GM21515 (cell line): ENCODE results near the gene KRTAP4-2.
"Not testable (repeated sequence)": the region's sequence is repeated elsewhere in the genome, so short reads cannot be mapped to it uniquely, and the experiment has no call there.

Source experiments
- ATAC-seq: cut with Tn5 transposase; IDR thresholded peaks from one replicate; pipeline ENCODE4 v1.9.1; 2021; ENCODE audit not compliant: unreplicated experiment

KRTAP4-2 gene

DNA sequence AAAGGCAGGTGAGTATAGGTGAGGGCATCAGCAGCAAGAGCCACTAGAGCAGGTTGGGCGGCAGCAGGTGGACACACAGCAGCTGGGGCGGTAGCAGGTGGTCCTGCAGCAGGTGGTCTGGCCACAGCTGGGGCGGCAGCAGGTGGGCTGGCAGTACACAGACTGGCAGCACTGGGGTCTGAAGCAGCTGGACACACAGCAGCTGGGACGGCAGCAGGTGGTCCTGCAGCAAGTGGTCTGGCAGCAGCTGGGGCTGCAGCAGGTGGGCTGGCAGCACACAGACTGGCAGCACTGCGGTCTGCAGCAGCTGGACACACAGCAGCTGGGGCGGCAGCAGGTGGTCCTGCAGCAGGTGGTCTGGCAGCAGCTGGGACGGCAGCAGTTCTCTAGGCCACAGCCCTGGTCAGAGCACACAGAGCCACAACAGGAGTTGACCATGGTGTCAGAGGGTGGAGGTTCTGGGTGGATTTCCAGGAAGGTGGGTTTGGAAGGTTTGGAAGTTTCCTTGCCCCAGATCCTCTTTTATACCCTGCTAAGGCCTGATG lies at the start of gene KRTAP4-2:
Gene KRTAP4-2 (minus strand): TSS at position 495 of the 545 bp plus-strand sequence. CDS start 57 bp downstream, at position 438.
- ATAC-seq: no peak

DNA sequence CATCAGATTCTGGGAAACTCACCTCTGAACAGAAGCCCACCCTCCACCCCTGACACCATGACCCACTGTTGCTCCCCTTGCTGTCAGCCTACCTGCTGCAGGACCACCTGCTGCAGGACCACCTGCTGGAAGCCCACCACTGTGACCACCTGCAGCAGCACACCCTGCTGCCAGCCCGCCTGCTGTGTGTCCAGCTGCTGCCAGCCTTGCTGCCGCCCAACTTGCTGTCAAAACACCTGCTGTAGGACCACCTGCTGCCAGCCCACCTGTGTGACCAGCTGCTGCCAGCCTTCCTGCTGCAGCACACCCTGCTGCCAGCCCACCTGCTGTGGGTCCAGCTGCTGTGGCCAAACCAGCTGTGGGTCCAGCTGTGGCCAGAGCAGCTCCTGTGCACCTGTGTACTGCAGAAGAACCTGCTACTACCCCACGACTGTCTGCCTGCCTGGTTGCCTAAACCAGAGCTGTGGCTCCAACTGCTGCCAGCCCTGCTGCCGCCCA lies 48.6 kb upstream of the KRTAP4-2 start, which contains the start of gene KRTAP9-2:
Gene KRTAP9-2 (plus strand): TSS at position 51 of the 498 bp plus-strand sequence. CDS start 7 bp downstream, at position 58.
- ATAC-seq: not testable (repeated sequence)

DNA sequence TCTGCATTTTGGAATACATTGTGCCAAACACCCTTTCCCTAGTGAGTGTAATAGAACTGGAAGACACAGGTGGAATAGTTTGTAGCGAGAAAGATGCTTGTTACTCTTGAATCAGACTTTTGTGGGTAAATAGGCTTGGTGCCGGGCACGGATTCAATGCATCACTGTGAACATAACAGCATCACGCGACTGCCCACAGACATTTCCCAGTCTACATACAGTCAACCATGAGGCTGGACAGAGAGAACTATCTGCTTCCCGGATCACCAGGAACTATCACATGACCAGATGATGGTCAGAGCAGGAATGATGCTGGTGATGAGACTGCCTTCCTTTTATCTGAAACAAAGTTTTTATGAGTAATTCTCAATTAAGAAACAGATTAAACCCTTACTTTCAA lies 48.0 kb upstream of the KRTAP4-2 start:
- ATAC-seq: no peak

DNA sequence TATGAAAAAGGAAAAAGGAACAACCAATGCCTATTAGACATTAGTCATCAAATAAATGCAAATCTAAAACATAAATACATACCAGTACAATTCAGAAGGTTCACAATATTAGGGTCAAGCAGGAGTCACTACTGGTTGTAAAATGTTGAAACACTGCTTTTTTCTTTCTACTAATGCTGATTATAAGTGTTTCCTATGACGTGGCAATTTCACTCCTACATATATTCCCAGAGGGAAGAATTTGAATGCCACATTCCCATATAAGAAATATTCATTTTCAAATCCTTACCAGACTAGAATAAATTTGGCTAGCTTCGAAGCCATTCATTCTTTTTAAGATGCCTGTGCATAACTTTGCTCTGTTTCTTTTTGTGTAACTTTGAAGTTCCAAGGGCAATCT lies 45.8 kb upstream of the KRTAP4-2 start:
- no peak for ATAC-seq

DNA sequence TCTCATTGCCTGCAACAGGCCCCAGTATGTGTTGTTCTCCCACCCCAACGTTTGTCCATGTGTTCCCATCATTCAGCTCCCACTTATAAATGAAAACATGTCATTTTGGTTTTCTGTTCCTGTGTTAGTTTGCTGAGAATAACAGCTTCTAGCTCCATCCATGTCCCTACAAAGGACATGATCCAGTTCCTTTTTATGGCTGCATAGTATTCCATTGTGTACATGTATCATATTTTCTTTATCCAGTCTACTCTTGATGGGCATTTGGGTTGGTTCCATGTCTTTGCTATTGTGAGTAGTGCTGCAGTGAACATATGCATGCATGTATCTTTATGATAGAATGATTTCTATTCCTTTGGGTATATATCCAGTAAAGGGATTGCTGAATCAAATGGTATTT lies 37.7 kb upstream of the KRTAP4-2 start:
- no peak for ATAC-seq

DNA sequence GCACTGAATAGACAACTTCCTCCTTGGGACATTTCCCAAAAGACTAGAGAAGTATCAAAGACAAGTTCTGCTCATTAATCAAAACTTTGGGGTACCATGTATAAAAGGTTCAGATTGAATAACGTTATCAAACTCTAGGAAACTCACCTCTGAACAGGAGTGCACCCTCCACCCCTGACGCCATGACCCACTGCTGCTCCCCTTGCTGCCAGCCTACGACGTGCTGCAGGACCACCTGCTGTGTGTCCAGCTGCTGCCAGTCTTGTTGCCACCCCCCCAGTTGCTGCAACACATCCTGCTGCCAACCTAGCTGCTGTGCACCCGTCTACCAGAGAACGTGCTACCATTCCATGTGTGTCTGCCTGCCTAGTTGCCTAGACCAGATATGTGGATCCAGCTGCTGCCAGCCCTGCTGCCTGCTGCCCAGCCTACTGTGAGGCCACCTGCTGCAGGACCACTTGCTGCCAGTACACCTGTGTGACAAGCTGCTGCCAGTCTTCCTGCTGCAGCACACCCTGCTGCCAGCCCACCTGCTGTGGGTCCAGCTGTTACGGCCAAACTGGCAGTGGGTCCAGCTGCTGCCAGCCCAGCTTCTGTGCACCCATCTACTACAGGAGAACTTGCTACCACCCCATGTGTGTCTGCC lies 34.6 kb upstream of the KRTAP4-2 start:
- ATAC-seq: no peak

DNA sequence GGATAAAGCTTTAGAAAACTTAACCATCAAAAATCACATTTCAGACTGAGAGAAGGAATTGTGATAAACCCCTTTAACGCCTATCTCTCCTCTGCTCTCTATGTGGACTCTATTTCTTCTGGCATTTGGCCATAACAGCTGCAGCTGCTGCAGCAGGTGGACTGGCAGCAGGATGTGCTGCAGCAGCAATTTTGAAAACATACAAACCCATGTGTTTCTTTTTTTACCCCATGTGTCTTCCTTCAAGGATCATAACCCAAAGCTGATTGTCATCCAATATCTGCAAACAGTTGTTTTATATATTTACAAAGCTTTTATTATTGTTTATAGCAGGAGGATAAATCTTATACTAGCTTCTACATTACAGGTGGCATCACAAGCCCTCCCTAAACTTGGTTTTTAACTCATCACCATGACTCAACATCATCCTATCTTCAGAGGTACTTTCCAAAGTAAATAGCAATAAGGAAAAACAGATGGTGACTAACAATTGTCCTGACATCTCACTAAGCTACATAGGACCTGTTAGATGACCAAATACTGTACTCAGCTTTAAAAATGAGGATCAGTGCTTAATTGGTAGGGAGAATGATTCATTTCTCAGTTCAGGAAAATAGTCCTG lies 33.9 kb upstream of the KRTAP4-2 start:
- ATAC-seq: no peak

DNA sequence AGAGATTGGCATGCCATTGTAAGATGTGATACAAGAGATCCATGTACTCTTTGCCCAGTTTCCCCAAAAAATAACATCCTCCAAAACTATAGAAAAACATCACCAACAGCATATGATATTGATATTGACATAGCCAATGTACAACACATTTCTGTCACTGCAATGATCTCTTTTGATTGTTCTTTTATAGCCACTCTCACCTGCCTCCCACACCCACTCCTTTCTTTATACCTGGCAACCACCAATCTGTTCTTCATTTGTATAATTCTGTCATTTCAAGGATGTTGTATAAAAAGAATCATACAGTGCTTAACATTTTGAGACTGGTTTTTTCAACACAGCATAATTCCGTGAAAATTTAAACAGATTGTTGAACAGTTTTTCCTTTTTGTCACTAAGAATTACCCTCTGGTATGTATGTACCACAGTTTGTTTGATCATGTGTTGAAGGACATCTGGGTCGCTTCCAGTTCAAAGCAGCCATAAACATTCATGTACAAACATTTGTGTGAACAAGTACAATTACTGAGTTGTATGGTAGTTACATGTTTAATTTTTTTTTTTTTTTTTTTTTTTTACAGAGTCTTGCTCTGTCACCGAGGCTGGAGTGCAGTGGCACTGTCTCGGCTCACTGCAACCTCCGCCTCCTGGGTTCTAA lies 21.5 kb upstream of the KRTAP4-2 start:
- ATAC-seq: no peak

DNA sequence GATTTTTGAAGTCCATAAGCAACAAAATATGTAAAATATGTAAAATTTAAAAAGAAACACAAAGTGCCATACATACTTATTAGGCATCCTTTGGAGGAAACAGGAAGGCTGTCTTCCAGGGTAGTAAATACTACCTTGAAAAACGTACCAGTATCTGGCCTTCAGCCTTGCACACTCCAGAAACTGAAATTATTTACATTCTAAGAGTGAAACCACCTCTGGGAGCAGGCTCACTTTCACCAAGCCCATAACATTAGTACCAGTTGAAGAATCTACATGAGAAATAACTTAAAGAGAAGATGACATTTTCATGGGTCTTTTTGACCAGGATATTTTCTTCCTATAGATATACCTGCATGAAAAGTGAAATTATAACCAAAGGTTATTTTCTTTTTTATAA lies 18.0 kb upstream of the KRTAP4-2 start:
- ATAC-seq: no peak

DNA sequence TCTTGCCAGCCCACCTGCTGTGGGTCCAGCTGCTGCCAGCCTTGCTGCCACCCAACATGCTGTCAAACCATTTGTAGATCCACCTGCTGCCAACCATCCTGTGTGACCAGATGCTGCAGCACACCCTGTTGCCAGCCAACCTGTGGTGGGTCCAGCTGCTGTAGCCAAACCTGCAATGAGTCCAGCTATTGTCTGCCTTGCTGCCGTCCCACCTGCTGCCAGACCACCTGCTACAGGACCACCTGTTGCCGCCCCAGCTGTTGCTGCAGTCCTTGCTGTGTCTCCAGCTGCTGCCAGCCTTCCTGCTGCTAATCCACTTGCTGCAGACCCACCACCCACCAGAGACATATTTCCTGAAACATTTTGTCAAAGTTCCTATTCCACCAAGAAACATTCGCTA lies 12.3 kb upstream of the KRTAP4-2 start:
- no peak for ATAC-seq

DNA sequence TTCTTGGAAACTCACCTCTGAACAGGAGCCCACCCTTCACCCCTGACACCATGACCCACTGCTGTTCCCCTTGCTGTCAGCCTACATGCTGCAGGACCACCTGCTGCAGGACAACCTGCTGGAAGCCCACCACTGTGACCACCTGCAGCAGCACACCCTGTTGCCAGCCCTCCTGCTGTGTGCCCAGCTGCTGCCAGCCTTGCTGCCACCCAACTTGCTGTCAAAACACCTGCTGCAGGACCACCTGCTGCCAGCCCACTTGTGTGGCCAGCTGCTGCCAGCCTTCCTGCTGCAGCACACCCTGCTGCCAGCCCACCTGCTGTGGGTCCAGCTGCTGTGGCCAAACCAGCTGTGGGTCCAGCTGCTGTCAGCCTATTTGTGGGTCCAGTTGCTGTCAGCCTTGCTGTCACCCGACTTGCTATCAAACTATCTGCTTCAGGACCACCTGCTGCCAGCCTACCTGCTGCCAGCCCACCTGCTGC lies 11.9 kb upstream of the KRTAP4-2 start, which contains the start of gene KRTAP9-1:
Gene KRTAP9-1 (plus strand): TSS at position 51 of the 482 bp plus-strand sequence. CDS start 0 bp downstream, at position 51.
- not testable (repeated sequence) for ATAC-seq

DNA sequence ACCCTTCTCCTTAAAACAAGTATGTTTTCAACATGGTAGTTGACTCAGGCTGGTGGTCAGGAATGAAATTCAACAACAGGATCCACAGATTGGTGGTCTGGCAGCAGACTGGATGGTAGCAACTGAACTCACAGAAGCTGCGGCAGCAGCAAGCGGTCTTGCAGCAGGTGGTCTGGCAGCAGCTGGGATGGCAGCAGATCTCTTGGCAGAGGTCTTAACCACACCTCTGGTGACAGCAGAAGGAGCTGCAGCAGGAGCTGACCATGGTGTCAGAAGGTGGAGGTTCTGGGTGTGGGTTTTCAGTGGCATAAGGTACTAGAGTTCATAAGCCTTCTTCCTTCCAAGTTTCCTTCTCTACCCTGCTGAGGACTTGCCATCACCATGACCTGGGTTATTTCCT lies 8.9 kb upstream of the KRTAP4-2 start:
- no peak for ATAC-seq

DNA sequence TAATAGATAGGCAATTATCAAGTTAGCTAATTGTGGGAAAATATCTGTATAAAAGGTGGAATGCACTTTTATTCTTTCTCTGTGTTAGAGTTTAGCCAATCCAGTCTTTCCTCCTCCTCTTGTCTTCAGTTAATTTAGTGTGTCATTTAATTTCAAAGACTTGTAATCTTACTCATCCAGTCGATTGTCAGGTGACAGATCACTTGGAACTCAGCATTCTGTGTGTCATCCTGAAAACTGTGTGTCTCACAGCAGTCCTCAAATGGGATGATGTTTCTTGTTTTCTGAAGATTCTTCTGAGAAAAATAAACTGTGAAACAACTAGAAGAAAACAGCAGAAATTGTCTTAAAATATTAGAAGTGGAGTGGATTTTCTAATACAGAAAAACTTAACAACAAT lies 7.0 kb upstream of the KRTAP4-2 start:
- ATAC-seq: no peak

DNA sequence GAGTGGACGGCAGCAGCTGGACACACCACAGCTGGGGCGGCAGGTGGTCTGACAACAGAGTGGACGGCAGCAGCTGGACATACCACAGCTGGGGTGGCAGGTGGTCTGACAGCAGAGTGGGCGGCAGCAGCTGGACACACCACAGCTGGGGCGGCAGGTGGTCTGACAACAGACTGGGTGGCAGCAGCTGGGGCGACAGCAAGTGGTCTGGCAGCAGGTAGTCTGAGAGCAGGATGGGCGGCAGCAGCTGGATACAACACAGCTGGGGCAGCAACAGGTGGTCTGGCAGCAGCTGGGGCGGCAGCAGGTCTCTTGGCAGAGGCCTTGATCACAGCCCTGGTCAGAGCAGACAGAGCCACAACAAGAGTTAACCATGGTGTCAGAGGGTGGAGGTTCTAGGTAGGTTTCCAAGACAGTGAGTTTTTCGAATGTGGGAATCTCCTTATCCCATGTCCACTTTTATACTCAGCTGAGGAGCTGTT lies 6.5 kb upstream of the KRTAP4-2 start, which contains the start of gene KRTAP4-1:
Gene KRTAP4-1 (minus strand): TSS at position 432 of the 482 bp plus-strand sequence. CDS start 57 bp downstream, at position 375.
- no peak for ATAC-seq

DNA sequence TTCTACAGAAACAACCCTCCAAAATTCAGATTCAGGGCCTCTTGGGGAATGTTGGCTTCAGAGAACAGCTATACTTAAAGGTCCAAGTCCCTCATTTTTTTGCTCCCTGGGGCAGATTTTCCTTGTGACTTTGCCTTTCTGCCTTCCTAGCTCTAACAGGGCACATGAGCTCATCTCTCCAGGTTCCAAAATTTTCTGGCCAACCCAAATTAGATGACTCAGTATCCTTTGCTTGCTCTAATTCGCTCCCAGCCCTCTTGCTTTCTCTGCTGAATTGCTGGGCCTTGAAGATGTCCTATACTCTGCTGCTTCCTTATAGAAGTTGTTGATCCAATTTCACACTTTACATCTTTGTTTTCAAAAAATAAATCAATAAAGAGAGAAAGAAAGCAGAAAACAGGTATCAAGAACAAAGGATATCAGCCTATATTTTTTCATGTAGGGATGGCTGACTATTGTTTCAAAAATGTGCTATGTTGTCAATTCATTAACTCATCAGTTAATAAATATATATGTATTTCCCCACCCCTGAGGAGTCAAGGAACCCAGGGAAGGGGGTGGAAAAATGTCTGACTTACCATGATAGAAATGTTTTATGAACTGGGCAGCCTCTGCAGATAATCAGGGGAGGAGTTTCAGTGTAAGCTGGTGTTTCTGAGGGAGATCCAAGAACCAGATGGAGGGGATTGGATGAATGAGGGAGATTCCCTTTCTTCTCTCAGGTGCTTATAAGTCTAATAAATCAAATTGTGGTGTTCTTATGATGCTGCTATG lies 1.0 kb upstream of the KRTAP4-2 start:
- no peak for ATAC-seq

DNA sequence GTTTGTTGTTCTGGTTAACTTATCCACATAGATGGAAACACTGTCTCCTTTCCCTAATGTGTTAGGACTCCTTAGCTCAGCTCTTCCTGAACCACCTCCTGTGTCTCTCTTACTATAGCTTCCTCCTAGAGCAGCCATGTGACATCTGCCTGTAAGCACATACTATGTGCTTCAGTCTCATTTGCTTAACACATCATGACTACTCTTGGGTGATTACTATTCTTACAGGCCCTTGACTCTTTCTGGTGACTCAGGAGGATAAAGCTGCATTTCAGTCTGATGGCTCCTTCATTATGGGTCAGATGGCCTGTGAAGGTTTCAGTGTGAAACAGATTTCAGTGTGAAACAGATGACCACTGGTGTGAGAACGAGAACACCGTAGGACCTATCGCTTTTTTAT lies 320 bp upstream of the KRTAP4-2 start:
- ATAC-seq: no peak

DNA sequence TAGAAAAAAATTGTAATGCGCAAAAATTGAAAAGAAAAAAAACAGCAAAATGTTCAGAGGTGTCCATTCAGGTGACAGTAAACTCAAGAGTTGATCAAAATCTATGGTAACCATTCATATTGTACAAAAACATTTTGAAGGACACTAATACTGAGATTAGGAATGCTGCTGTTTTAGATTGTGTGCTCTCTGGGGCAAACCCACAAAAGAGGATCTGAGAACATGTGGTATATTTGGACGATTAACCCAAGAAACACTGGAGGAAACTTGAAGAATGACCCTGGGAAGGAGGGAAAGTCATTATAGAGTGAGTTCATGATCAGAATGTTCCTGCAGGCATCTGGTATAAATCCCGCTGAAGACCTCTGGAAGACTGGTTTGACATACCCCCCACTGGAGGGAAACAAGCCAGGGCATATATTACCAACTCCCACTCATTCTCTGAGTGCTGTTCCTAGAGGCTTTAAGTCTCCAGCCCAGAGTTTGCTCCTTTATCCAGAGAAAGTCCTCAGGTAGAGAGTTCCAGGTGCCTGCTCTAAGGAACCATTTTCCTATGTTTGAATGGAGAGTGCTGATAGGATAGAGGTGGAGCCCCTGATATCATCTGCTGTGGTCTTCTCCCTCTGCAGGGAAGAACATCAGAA lies 1.2 kb downstream of the KRTAP4-2 start:
- no peak for ATAC-seq

DNA sequence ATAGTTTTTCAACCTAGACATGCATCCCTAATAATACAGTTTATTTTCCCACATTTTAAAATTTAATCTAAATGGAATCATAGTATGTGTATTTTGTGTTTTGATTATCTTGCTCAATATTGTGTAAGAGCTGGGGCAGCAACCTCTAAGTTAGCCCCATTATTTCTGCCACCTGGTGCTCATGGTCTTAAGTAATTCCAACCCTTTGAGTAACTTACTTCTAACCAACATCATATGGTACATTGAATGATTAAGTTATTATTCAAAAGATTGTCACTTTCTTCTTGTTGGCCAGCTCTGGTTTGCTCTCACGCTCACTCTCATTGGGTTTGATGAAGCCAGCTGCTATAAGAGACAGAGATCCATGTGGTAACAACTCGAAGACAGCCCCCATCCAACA lies 6.1 kb downstream of the KRTAP4-2 start:
- ATAC-seq: no peak

DNA sequence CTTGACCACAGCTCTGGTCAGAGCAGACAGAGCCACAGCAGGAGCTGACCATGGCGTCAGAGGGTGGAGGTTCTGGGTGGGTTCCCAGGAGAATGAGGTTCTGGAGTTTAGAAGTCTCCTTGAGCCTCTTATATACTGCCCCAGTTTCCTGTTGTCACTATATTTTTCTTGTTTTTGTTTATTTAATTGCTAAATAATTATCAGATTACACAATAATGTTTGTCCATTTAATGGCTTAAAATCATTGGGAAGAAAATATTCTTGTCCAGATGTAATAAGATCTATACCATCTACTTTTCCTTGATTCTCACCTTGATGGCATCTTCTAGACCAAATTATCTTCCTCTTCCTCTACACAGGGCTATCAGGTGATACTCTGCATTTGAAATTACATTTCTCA lies 9.9 kb downstream of the KRTAP4-2 start, which contains the start of gene KRTAP4-3:
Gene KRTAP4-3 (minus strand): TSS at position 101 of the 400 bp plus-strand sequence. CDS start 49 bp downstream, at position 52.
- no peak for ATAC-seq

DNA sequence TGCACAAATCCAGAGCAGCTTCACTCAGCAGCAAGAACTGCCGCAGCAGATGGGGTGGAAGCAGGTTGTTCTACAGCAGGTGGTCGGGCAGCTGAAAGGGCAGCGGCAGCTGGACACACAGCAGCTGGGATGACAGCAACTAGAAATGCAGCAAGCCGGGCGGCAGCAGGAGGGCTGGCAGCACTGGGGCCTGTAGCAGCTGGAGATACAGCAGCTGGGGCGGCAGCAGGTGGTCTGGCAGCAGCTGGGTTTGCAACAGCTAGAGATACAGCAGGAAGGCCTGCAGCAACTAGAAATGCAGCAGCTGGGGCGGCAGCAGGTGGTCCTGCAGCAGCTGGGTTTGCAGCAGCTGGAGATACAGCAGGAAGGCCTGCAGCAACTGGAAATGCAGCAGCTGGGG lies 10.5 kb downstream of the KRTAP4-2 start:
- ATAC-seq: no peak
